ENCODE results near the gene MED12L. TPM values are rescaled to one million over a fixed set of nuclear protein-coding genes. Genes with fewer than 3 reads are reported as not detected.
"Not testable (repeated sequence)": the region's sequence is repeated elsewhere in the genome, so short reads cannot be mapped to it uniquely, and the experiment has no call there.

MED12L gene
- total and polyA plus RNA-seq, 7 donors: 0.16 to 0.71 (median 0.28) TPM; not detected in 2

DNA sequence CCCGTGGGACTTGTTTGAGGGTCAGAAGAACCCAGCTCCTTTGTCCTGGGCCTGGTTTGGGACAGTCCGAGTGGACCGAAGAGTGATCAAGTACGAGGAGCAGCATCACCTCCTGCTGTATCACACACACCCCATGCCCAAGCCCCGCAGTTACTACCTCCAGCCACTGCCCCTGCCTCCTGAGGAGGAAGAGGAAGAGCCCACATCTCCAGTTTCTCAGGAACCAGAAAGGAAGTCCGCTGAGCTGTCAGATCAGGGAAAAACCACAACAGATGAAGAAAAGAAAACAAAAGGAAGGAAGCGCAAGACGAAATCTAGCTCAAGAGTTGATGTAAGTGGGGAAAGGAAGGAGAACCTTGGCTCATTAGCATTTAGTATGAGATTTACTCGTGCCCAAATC lies 302.4 kb downstream of the MED12L start:
- intact Hi-C loops (cut with DNase I): no loop called here
- no peak for DNase-seq
- H3K36me3 ChIP-seq: no peaks in the 10 kb centered on the region
- 82 to 92% methylated on average over 9 of the region's 9 CpGs for WGBS, 2 donors
- H3K4me1 ChIP-seq: peaks cover 0 to 3% (median 0%) of the 10 kb centered on the region in 4 donors
- H3K9me3 ChIP-seq: no peaks in the 10 kb centered on the region
- H3K27me3 ChIP-seq: no peaks in the 10 kb centered on the region
- TF ChIP-seq EP300 (IDR thresholded peaks at IDR 0.05): no peak
- TF ChIP-seq CTCF (IDR thresholded peaks at IDR 0.05): no peak
- no peak for TF ChIP-seq POLR2AphosphoS5 (IDR thresholded peaks at IDR 0.05)
- no peak for TF ChIP-seq POLR2A (IDR thresholded peaks at IDR 0.05)
- H3K27ac ChIP-seq: no peak overlapping the region
- H3K4me3 ChIP-seq: no peak overlapping the region

DNA sequence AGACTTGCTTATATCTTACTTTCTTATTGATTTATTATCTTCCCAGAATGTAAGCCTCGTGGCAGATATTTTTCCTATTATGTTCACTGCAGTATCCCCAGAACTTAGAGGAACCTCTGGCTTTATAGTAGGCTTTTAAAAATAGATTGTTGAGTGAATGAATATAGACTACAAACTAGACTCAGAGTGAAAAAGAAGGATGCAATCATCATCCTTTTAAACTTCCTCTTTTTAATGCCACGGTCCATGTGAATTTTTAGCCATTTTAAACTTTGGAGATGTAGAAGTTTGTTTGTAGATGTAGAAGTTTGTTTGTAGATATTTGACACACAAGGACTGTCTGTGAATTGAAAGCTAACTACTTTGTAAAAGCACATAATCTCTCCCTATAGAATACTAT lies 306.3 kb downstream of the MED12L start:
- H3K36me3 ChIP-seq: no peaks in the 10 kb centered on the region
- H3K9me3 ChIP-seq: no peaks in the 10 kb centered on the region
- no peak for DNase-seq
- 57 to 73% methylated on average over 2 of the region's 2 CpGs for WGBS, 2 donors
- no peak overlapping the region for H3K27ac ChIP-seq
- H3K4me3 ChIP-seq: no peak overlapping the region
- intact Hi-C loops (cut with DNase I): no loop called here
- no peak for TF ChIP-seq CTCF (IDR thresholded peaks at IDR 0.05)
- TF ChIP-seq EP300 (IDR thresholded peaks at IDR 0.05): no peak
- no peak for TF ChIP-seq POLR2AphosphoS5 (IDR thresholded peaks at IDR 0.05)
- no peak for TF ChIP-seq POLR2A (IDR thresholded peaks at IDR 0.05)
- no peaks in the 10 kb centered on the region for H3K27me3 ChIP-seq
- no peaks in the 10 kb centered on the region for H3K4me1 ChIP-seq

- intact Hi-C loops (cut with DNase I); H3K27me3 ChIP-seq; H3K27ac ChIP-seq; DNase-seq; H3K36me3 ChIP-seq; H3K4me1 ChIP-seq; H3K9me3 ChIP-seq; H3K4me3 ChIP-seq: not testable (repeated sequence)
- 92% methylated on average over 3 of the region's 3 CpGs for WGBS, 2 donors
Measured at GRCh38 chr3:151392191-151392590, 306.7 kb downstream of the MED12L start.

GRCh38 chr3:151393146-151393830 lies 307.8 kb downstream of the MED12L start:
- WGBS, 2 donors: 67% methylated on average over 3 of the region's 3 CpGs

GRCh38 chr3:151393941-151394340 lies 308.5 kb downstream of the MED12L start:
- Histone ChIP-seq H3K36me3 (no peaks in the 10 kb centered on the region), H3K9me3 (no peaks in the 10 kb centered on the region), H3K4me1 (no peaks in the 10 kb centered on the region), H3K27ac (no peak overlapping the region), H3K4me3 (no peak overlapping the region), H3K27me3 (no peaks in the 10 kb centered on the region)
- WGBS, 2 donors: 61 to 81% methylated on average over 4 of the region's 4 CpGs
- intact Hi-C loops (cut with DNase I): no loop called here
- no peak for DNase-seq
- TF ChIP-seq CTCF (IDR thresholded peaks at IDR 0.05) (no peak), POLR2AphosphoS5 (IDR thresholded peaks at IDR 0.05) (no peak), EP300 (IDR thresholded peaks at IDR 0.05) (no peak), POLR2A (IDR thresholded peaks at IDR 0.05) (no peak)

More at GRCh38 chr3:151393146-151393830, 307.8 kb downstream of the MED12L start:
- no peaks in the 10 kb centered on the region for H3K36me3 ChIP-seq
- H3K4me3 ChIP-seq: no peak overlapping the region
- no peaks in the 10 kb centered on the region for H3K27me3 ChIP-seq
- H3K9me3 ChIP-seq: no peaks in the 10 kb centered on the region
- H3K4me1 ChIP-seq: no peaks in the 10 kb centered on the region
- intact Hi-C loops (cut with DNase I): no loop called here
- no peak for DNase-seq
- no peak overlapping the region for H3K27ac ChIP-seq
- TF ChIP-seq EP300 (IDR thresholded peaks at IDR 0.05) (no peak), CTCF (IDR thresholded peaks at IDR 0.05) (no peak)
